IPS DF 19.7 (cell line): ENCODE results near the gene SSBP3.
"Not testable (repeated sequence)": the region's sequence is repeated elsewhere in the genome, so short reads cannot be mapped to it uniquely, and the experiment has no call there.

ENCODE experiments used
- DNase-seq: peaks from one replicate; pipeline ENCODE4 v3.0.0-alpha.2; 2013; ENCODE audit warnings: low read depth, low spot score

SSBP3 gene

DNA sequence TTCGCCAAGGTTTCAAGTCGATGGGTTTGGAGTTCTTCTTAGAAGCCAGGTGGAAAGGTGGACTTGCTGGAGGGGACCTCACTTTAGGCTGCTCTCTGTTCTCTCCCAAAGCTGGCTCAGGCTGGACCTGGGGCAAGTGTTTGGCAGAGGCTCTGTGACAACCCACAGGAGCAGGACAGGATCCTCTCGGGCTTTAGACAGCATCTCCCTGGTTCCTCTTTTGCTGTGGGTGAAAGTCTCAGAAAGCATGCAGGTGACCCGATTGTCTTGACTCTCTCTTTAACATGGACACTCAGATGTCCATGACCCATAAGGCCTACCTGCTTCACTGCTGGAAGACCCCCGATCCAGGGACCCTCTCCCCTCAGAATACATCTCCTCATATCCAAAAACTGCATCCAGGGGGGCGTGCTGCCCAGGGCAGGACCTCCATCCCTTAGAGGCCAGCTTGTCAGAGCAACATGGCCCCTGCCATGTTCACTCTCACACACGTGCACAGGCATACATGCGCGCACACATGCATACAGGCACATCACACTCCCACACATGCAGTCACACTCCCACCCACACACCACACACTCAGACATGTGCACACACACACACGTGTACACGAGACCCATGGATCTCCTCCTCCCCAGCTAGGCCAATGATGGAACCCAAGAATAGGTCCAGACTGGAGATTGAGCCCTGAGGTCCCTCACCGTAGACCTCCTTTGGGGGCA, 184.9 kb downstream of the SSBP3 start:
- no peak for DNase-seq

DNA sequence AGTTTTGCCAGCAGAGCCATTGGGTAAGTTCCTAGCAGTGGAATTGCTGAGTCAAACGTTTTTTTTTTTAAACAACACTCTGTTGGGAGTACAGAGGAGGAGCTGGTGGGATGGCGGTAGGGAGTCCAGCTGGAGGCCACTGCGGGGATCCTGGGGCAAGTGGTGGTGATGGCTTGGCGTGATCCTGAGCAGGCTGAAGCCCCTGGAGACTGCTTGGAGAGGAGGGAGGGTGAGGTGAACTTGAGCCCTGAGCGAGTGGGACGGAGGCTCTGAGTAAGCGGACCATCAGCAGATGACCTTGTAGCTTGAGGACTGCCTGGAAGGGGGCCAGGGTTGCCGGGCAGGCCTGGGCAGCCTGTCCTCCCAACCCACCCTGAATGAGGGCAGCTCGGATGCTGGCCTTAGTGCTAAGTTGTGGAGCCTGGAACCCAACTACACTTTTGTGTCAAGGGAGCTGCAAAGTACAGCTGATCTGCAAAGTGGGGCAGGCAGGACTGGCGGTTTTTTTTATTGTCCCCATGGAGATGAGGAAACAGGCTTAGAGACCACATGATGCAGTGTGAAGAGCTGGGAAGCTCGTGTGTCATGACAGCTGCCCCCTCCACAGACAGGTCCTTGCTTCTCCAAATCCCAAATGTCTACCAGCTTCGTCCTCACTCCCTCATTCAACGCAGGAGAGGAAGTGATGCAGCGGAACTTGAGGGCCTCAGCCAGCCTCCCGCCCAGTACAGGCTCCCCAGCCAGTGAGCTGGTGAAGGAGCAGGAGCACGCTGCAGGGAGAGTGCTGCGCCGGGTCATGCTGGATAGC, 186.0 kb downstream of the SSBP3 start:
- no peak for DNase-seq

DNA sequence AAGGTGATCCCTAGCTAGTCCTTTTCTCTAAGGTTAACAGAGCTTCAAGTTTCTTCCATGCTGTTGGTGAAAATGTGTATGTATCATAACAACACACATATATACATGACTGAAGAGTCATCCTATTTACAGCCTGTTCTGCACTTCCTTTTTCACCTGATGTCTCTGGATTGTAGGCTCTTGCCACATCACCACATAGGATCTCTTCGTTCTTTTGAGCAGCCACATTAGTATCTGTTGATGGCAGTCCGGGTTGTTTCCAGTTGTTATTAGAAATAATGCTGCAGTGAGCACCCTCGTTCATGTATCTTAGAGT, 186.5 kb downstream of the SSBP3 start:
- no peak for DNase-seq

DNA sequence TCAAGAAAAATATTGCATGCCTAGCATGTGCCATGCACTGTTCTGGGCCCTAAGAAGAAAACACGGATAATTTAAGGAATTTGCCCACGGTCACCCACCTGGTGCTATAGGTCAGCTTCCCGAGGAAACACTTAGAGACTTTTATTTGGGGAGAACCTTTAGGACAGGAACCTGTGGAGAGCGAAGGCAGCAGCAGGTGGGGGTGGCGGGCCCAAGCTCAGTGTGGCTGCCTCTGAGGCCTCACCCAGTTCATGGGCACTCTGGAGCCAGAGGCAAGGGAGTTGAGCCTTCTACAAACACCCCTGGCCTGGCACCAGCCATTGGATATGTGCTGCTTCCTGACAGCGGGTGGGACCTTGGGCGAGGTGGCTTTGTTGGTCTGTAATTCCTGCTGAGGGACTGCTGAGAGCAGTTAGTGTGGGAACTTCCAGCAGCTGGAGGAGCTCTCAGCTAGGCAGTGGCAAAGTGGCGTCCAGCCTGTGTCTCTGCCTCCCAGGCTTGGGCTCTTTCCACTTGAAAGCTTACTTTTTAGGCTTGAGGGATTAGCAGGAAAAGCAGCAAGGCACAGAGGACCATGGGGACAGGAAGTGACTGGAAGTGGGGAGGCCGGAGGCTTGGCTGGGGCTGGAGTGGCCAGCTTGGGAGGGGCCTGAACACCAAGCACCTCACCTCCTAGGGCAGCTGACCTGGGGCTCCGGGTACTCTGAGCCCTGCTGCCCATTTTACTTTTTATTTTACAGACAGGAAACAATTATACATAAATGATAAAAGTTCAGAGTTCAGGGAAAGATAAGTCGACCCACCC, 187.1 kb downstream of the SSBP3 start:
- no peak for DNase-seq

DNA sequence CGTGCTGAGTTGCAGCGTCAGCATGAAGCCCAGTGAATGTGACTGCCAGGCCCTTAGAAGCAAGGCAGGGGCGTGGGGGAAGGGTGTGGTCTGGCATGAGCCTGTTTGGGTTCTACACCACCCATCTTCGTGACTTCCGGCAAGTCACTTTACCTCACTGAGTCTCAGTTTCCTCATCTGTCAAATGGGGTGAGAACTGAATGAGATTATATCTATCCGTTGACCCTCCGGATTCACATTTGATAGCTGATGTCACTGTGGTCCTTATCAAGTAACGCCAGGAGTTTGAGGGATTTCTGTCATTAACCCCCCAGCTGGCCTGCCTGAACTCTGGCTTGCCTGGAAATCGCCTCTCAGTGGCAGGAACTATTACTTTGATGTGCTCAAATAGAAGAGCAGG, 190.7 kb downstream of the SSBP3 start:
- no peak for DNase-seq

DNA sequence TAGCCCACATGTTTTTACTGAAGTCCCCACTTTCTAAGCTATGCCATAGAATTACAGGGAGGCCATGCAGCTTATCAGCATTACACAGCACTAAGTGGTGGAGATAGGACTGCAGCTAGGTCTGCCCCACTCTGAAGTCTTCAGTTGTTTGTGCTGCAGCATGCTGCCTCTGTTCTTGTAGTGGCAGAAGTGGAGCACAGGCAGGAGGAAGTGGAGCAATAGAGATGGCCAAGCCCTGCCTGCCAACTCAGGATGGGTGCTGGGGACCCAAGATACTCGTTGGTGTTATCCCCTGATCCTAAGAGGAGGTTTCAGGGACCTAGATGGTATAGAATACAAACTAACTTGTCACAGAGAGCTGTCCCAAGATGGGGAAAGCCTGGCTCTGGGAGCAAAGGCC, 193.3 kb downstream of the SSBP3 start:
- DNase-seq = no peak

DNA sequence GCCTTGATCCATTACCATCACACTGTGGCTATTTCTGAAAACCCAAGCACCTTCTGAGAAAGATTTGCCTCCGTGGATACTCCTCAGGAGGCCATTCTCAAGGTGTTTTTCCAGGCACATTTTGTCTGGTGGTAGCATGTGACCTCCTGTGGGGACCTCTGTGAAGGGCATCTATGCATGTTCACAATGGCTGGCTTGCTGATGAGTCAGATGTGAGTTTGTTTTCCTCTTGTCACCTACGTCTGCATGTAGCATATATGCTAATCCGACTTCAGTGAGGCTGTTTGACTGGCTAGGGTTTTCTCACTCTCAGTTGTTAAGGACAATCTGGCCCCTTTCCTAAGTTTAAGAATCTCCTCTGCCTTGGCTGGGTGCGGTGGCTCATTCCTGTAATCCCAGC, 198.3 kb downstream of the SSBP3 start:
- not testable (repeated sequence) for DNase-seq

DNA sequence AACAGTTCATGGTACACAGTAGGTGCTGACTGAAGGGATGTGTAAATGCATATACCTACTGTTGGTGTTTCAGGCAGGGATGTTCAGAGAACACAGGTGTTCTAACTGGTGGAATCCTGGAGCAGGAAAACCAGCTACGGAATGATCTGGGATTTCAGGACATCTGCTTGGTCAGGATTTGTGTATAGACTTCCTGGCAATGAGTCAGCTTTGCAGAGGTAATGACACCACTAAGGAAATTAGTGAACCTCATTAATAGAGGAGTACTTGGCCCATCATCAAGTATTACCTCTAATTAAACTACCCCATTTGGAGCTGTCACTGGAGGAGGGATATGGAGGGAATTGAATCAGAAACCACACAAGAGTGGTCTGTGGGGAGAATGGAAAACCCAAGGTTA, 198.9 kb downstream of the SSBP3 start:
- DNase-seq = no peak

DNA sequence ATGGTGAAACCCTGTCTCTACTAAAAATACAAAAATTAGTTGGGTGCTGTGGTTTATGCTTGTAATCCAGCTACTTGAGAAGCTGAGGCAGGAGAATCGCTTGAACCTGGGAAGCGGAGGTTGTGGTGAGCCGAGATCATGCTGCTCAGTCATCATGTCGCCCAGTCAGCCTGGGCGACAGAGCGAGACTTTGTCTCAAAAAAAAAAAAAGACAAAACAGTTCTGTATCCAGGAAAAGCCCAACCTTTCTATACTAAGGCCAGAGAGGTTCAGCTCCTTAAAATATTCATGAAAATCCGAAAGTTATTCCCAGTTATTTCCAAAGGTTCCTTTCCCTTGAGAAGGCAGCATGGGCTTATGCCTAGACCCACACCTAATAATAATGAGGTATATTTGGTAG, 202.0 kb downstream of the SSBP3 start:
- DNase-seq = no peak

DNA sequence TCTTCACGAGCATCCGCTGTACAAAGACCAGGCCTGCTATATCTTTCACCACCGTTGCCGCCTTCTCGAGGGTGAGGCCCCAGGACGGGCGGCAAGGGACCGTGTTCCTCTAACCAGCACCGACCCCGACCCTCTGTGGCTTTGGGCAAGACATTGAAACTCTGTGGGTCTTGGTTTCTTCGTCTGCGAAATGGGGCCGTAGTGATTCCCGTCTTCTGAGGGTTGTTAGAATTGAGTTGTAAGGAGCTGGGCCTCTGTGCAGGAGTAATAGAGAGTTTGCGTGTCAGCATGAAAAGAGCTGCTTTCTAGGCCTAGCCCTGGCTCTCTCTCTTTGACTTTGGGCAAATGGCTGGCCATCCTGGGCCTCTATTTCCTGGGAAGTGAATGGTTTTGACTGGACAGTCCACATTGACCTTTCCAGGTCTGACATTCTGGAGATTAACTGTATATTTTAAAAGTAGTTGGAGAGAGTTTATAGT, 205.6 kb downstream of the SSBP3 start:
- DNase-seq = no peak

DNA sequence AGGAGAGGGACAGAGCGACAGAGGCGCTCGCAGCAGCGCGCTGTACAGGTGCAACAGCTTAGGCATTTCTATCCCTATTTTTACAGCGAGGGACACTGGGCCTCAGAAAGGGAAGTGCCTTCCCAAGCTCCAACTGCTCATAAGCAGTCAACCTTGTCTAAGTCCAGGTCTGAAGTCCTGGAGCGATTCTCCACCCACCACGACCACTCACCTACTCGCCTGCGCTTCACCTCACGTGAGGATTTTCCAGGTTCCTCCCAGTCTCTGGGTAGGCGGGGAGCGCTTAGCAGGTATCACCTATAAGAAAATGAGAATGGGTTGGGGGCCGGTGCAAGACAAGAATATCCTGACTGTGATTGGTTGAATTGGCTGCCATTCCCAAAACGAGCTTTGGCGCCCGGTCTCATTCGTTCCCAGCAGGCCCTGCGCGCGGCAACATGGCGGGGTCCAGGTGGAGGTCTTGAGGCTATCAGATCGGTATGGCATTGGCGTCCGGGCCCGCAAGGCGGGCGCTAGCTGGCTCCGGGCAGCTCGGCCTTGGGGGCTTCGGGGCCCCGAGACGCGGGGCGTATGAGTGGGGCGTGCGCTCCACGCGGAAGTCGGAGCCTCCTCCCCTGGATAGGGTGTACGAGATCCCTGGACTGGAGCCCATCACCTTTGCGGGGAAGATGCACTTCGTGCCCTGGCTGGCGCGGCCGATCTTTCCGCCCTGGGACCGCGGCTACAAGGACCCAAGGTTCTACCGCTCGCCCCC, 206.3 kb downstream of the SSBP3 start, which contains the start of the genes CYB5RL and MRPL37:
Gene CYB5RL (minus strand): TSS at position 266 of the 754 bp plus-strand sequence. CDS start 4,414 bp downstream, outside the sequence.
Gene MRPL37 (plus strand): TSS at position 403 of the 754 bp plus-strand sequence. CDS start 77 bp downstream, at position 480.
- DNase-seq = peak; percentile 95

DNA sequence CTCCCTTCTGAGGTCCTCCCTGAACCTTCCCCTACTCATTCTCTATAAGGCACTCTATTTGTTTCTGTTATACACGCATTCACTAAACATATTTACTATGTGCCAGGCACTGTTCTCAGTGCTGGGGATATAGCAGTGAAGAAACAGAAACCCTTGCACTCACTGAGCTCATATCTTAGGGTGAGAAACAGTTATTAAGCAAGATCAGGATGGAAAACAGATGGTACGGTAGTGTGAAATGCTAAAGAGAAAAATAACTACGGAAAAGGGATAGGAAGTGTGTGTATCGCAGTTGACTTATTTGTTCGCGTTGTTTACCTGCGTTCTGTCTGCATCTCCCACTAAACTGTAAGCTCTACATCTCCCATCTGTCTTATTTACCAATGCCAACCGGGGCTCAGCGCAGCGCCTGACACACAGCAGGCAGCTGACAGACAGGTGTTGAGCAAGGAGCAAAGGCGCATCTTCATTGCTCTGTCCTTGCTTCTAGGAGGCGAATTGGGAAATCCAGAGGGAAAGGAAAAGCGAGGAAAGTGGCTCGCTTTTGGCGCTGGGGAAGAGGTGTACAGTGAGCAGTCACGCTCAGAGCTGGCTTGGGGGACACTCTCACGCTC, 206.9 kb downstream of the SSBP3 start:
- DNase-seq = no peak

DNA sequence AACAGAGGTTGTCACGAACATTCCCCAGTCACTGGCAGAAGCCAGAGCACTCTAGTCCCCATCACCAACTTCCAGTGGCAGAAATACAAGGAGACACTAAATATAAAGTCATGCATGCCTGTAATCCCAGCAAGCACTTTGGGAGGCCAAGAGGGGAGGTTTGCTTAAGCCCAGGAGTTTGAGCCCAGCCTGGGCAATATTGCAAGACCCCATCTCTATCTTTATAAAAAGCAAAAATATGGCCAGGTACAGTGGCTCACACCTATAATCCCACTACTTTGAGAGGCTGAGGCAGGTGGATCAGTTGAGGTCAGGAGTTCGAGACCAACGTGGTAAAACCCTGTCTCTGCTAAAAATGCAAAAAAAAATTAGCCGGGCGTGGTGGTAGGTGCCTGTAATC, 212.7 kb downstream of the SSBP3 start:
- DNase-seq = no peak

DNA sequence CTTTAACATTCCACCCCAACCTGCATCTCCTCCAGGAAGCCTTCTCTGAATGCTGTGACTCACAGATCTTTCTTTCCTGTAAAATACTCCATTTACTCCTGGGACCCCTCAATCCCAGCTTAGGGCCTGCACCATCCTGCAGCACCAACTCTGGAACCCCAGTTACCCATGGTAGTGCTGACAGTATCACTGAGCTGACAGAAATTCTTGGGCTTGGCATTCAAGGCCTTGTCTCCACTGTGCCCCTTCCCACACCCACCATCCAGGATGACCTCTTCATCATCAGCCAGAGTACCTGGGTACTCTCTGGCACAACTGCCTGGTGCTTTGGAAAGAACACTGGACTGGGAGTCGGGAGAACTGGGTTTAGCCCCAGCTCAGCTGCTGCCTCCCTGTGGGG, 214.7 kb downstream of the SSBP3 start:
- no peak for DNase-seq

DNA sequence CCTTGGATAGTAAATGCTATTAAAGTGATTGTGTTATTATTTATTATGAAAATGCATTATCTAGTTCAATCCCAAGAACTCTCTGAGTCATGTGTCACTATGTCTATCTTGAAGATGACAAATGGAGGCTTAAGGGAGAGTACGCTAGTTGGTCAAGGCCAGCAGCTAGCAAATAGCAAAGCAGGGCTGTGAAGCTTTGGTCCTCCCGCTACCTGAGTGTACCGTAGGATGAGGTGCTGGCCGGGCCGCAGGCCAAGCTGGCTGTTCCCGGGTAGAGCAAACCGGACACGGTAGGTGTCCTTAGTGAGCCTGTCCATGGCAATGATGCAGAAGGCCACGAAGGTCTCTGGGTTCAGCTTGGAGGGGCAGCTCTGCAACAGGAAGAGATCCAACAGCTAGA, 215.7 kb downstream of the SSBP3 start:
- DNase-seq = no peak

DNA sequence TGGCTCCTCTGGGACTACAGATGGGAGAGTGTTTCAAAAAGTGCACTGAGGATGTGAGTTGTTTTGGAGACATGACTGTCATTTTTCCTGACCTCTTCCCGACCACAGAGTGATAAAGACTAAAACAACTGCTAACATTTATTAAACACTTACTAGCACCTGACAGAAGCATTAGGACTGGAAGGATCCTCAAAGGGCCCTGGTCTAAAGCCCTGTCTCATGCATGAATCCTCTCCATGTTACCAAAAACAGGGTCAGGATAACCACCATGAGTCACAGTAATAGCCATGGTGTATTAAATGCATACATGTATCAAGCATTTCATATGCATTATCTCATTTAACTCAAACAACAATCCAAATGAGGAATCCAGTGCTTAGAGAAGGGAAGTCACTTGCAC, 217.9 kb downstream of the SSBP3 start:
- DNase-seq = no peak

DNA sequence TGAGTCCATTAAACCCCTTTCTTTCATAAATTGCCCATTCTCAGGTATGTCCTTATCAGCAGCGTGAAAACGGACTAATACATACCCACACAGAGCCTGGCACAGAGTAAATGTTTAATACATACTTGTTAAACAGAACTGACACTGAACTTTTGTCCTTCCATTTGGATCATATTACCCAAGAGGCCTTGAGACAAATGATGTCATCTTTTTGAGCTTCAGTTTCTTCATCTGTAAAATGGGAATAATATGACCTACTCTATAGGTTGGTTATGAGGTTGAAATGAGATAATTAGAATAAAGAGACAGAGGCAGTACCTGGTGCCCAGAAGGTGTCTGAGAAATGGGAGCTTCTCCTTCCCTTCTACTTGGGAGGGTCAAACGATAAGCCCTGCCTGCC, 220.1 kb downstream of the SSBP3 start:
- DNase-seq = no peak

DNA sequence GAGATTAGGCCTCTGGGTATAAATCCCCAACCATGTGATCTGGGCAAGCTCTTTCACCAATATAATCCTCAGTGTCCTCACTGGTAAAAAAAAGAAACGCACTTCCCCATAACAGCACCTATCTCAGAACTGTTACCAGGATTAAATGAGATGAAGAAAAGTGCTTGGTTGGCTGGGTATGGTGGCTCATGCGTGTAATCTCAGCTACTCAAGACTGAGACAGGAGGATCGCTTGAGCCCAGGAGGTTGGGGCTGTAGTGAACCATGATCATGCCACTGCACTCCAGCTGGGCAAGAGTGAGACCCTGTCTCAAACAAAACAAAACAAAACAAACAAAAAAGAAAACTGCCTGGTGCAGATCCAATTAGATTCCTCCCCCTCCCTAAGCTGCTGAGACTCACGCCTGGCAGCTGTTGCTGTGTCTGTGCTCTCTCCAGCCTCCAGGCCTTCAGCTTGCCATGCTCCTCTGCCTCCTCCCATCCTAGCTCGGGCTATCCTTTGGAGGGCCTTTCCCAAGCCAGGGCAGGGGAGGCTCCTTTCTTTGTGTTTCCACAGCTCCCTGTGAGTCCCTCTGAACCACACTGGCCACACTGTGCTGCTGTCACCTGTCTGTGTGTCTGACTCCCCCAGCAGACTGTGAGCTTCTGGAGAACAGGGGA, 225.4 kb downstream of the SSBP3 start:
- no peak for DNase-seq

DNA sequence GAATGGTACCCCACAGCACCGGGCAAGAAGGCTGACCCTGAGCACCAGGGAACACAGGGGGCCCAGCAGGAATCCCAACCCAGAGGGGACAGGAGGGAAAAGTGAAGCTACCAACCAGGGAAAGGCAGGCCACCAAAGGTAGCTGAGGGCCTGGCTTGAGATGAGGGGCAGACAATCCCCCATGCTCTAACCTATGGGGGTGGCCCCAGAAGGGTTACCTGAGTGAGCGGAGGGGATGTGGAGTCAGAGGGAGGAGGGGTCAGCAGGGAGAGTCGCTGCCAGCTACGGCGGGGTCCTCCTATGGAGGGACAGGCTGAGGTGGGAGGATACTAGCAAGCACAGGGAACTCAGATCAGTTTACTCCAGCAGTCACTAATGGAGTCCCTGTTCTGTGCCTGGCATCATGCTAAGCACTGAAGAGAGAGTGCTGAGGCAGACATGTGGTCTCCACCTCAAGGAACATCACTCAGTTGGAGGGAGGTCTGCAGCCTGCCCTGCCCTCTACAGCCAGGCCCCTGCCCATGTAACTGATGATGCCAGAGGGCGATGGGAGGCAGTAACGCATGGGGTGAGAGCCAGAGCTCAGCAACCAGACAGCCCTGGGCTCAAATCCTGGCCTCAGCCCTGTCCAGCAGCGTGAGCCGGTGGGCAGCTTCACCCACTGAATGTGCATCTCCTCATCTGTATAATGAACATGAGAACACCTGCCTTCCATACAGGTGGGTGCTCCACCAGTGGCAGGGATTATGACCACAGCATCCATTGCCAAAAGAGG, 227.7 kb downstream of the SSBP3 start:
- no peak for DNase-seq

DNA sequence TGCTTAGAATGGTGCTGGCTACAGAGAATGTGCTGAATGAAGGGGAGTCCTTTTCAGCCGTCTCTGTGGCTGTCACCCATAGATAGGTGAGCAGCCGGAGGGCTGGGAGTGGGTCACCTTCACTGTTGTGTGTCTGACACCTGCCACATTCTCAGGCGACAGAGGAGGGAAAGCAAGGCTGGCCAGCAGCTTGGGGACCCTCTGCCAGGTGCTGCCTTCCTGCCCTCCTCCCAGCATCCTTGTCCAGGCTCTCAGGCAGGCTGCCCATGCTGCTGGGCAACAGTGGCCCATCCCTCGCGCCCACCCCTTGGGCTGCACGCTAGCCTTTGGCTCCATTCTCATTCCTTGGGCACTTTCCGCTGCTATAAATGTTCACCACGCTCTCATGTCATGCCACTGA, 228.5 kb downstream of the SSBP3 start:
- no peak for DNase-seq
